ENCODE data around the gene PJVK. TPM values are rescaled to one million over a fixed set of nuclear protein-coding genes. Genes with fewer than 3 reads are reported as not detected.

The PJVK gene
- total and polyA plus RNA-seq, 2 experiments from 2014 or later = 3.9 to 4.6 TPM

- H3K4me2 ChIP-seq = no peak overlapping the region
- no peak overlapping the region for H2AFZ ChIP-seq
- no peaks in the 10 kb centered on the region for H3K27me3 ChIP-seq
- no peaks in the 10 kb centered on the region for H4K20me1 ChIP-seq (ENCODE audit: insufficient read depth, poor library complexity, severe bottlenecking)
- no peaks in the 10 kb centered on the region for H3K36me3 ChIP-seq (replicated peaks; ENCODE audit: insufficient read depth, low read depth)
- no peaks in the 10 kb centered on the region for H3K4me1 ChIP-seq (ENCODE audit: insufficient read depth)
- DNase-seq (ENCODE audit: low spot score) = no peak
- H3K9me2 ChIP-seq (replicated peaks; ENCODE audit: insufficient read depth) = no peaks in the 10 kb centered on the region
- H3K27ac ChIP-seq = no peak overlapping the region
- no peaks in the 10 kb centered on the region for H3K9me3 ChIP-seq (ENCODE audit: low read depth)
- H3K79me2 ChIP-seq = no peaks in the 10 kb centered on the region
- WGBS (ENCODE audit: low lambda C conversion rate, missing lambda C conversion rate) = 94% methylated on average over 6 of the region's 6 CpGs
- no peak for TF ChIP-seq EZH2 (IDR thresholded peaks at IDR 0.05; ENCODE audit: borderline replicate concordance)
- no peak for TF ChIP-seq CTCF (IDR thresholded peaks at IDR 0.05; ENCODE audit: poor library complexity)
- TF ChIP-seq EZH2phosphoT487 (IDR thresholded peaks at IDR 0.05; ENCODE audit: low read depth, severe bottlenecking, unreplicated experiment) = no peak
- H3K4me3 ChIP-seq = no peak overlapping the region
These were observed 59.2 kb downstream of the PJVK start for GRCh38 chr2:178510384-178510783.

Other genes with a start within 250 kb of the PJVK start
- 51.7 and 53.0 TPM in 2 replicates for gene PRKRA, start 203 bp upstream of the PJVK start, total RNA-seq
- gene PRKRA, start 203 bp upstream of the PJVK start, polyA plus RNA-seq = 33.4 and 39.8 TPM in 2 replicates
- gene FKBP7, start 27.2 kb downstream of the PJVK start, total RNA-seq = 44.9 and 45.4 TPM in 2 replicates
- gene FKBP7, start 27.2 kb downstream of the PJVK start, polyA plus RNA-seq = 93.9 and 113 TPM in 2 replicates
- gene PLEKHA3, start 29.1 kb downstream of the PJVK start, total RNA-seq = 8.3 and 9.1 TPM in 2 replicates
- gene PLEKHA3, start 29.1 kb downstream of the PJVK start, polyA plus RNA-seq = 19.3 and 32.1 TPM in 2 replicates

All from hepatocyte (in vitro differentiated cells).